Transverse colon (tissue), 3 donors: ENCODE data around the gene CD300A.

ENCODE experiments used
- POLR2A ChIP-seq: fragments of 450-650 bp; IDR thresholded peaks from one replicate; pipeline ENCODE4 v1.6.1; 2016; ENCODE audit warnings: antibody characterized with exemption, mild to moderate bottlenecking, moderate library complexity
- TF ChIP-seq, protein P1 (sequence below), 5 experiments: fragments of 200-600 bp in 3 of 5; fragments of 450-650 bp in 2 of 5; sonication (generic) in 3 of 5; IDR thresholded peaks; 1 replicate in 2 of 5; 2 replicates in 3 of 5; pipeline ENCODE4 v1.5.1; 2016 to 2017; ENCODE audit warnings: antibody characterized with exemption in 5 of 5, inconsistent platforms in 3 of 5, mild to moderate bottlenecking in 2 of 5, moderate library complexity in 1 of 5

DNA sequence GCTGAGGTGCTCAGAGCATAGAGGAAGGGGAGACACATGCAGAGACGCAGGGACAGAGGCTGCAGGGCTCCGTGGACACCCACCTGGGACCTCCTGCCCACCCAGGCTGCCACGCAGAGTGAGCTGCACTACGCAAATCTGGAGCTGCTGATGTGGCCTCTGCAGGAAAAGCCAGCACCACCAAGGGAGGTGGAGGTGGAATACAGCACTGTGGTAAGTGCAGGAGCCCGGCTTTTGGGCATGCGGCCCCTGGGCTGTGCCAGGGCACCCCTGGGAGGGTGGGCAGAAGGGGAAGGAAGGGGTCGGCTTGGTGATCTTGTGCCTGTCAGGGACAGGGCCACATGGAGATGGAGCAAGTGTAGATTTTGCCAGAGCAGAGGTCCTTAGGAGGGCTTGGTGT lies 15.2 kb downstream of the CD300A start:
- TF ChIP-seq, protein P1, sequence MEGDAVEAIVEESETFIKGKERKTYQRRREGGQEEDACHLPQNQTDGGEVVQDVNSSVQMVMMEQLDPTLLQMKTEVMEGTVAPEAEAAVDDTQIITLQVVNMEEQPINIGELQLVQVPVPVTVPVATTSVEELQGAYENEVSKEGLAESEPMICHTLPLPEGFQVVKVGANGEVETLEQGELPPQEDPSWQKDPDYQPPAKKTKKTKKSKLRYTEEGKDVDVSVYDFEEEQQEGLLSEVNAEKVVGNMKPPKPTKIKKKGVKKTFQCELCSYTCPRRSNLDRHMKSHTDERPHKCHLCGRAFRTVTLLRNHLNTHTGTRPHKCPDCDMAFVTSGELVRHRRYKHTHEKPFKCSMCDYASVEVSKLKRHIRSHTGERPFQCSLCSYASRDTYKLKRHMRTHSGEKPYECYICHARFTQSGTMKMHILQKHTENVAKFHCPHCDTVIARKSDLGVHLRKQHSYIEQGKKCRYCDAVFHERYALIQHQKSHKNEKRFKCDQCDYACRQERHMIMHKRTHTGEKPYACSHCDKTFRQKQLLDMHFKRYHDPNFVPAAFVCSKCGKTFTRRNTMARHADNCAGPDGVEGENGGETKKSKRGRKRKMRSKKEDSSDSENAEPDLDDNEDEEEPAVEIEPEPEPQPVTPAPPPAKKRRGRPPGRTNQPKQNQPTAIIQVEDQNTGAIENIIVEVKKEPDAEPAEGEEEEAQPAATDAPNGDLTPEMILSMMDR (IDR thresholded peaks at IDR 0.05), result no peak
- no peak for TF ChIP-seq POLR2A
